Fibroblast of villous mesenchyme (primary cell): ENCODE results near the gene MAPKAPK3. TPM values are rescaled to one million over a fixed set of nuclear protein-coding genes. Genes with fewer than 3 reads are reported as not detected.
A peak's percentile ranks its signal among the peaks of the same experiment; 100 is the strongest.

ENCODE experiments used
- DNase-seq: peaks from one replicate; pipeline ENCODE4 v3.0.0-alpha.2; 2010; ENCODE audit warnings: low read depth
- H3K4me3 ChIP-seq: 2 replicates; pipeline ENCODE4 v1.5.1; 2011; ENCODE audit warnings: low read depth, mild to moderate bottlenecking, low read length
- total RNA-seq: library from RNA; depleted of rRNA; stranded (reverse); fragments of >200 nt; gene quantifications from 2 replicates; pipeline ENCODE4 v1.2.3, GENCODE V29; 2012
- TF ChIP-seq, protein P1 (sequence below): IDR thresholded peaks from 2 replicates; pipeline ENCODE4 v1.5.1; 2012; ENCODE audit warnings: low read depth, mild to moderate bottlenecking, low read length; ENCODE audit not compliant: insufficient read depth

The MAPKAPK3 gene
- total RNA-seq, 1 donor, result 19.0 TPM

DNA sequence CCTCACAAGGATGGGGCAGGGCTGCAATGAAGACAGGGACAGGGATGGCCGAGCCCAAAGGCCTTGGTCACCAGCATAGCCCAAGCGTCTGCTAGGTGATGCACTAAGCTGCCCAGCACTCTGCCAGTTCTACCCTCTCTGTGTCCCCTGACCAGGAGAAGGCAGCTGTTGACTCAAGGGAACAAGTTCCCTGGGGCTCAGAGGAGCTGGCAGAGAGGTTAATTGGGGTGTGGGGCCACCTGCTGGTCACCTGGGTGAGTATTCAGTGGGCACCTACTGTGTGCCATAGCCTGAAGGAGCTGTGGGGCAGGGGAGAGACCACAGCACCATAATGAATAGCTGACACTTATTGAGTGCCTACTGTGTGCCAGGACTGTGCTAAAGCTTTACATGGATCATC is 35.8 kb downstream of the MAPKAPK3 start:
- DNase-seq, result peak; percentile 6
- no peak overlapping the region for H3K4me3 ChIP-seq
- TF ChIP-seq, protein P1, sequence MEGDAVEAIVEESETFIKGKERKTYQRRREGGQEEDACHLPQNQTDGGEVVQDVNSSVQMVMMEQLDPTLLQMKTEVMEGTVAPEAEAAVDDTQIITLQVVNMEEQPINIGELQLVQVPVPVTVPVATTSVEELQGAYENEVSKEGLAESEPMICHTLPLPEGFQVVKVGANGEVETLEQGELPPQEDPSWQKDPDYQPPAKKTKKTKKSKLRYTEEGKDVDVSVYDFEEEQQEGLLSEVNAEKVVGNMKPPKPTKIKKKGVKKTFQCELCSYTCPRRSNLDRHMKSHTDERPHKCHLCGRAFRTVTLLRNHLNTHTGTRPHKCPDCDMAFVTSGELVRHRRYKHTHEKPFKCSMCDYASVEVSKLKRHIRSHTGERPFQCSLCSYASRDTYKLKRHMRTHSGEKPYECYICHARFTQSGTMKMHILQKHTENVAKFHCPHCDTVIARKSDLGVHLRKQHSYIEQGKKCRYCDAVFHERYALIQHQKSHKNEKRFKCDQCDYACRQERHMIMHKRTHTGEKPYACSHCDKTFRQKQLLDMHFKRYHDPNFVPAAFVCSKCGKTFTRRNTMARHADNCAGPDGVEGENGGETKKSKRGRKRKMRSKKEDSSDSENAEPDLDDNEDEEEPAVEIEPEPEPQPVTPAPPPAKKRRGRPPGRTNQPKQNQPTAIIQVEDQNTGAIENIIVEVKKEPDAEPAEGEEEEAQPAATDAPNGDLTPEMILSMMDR, result peak; percentile 35

DNA sequence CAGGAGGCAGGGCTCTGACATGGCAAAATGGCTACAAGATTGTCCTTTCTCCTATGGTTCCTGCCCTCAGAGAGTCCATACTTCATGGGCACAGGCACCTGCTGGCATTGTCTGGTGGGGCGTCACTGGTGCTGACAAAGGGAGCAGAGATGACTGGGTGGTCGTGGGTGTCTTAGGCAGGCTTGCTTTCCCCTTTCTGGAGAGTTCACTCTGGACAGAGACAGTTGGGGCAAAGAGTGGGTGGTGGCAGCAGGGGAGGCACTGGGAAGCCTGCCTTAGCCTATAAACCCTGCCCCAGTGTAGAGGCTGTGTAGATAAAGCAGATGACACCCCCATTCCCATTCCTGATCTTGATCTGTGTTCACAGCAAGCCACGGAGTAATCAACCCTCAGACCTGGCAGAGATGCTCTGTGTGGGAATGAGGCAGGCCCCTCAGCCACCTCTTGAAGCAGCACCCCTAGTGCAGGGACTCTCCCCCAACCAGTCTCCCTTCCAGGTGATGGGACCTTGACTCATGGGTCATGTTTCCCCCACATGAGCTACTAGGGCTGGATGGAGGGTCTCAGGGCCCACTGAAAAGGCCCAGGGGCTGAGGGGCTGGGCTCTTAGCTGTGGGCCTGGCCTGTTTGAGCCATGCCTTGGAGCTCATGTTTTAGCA is 37.1 kb downstream of the MAPKAPK3 start:
- no peak for DNase-seq
- TF ChIP-seq, protein P1, result no peak
- no peak overlapping the region for H3K4me3 ChIP-seq

DNA sequence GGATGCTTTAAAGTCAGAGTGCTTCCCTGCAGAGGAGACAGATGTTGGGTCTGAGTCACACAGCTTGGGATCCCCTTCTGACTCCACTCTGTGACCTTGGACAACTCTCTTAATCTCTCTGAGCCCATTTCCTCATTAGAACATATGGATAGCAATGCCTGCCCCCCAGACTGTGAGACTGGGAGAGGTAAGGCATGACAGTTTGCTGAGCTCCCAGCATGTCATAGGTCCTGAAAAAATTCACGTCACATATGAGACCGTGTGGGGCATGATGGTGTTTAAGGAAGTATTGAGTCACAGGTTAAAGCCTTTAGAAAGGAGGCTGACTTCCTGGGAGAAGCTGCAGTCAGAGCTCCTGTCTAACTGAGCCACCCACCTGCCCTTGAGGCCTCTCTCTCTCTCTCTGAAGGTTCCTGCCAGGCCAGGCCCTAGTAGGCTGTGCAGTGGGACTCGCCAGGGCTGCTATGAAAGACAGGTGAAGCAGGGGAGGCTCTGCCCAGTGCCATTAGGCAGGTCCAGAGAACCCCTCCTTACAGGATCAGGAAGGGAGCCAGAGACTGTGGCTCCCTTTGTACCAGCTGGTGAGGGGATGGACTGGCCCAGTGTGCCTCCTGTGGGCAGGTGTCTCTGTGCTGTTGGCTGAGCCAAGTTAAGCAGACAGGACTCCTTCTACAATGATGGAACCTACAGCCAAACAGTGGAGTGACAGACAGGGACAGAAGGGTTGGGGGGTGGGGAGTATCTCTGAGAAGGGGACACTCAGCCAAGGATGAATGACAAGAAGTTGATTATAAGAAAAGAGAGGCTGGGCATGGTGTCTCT is 38.3 kb downstream of the MAPKAPK3 start:
- no peak overlapping the region for H3K4me3 ChIP-seq
- TF ChIP-seq, protein P1, result no peak
- peak; percentile 7 for DNase-seq

DNA sequence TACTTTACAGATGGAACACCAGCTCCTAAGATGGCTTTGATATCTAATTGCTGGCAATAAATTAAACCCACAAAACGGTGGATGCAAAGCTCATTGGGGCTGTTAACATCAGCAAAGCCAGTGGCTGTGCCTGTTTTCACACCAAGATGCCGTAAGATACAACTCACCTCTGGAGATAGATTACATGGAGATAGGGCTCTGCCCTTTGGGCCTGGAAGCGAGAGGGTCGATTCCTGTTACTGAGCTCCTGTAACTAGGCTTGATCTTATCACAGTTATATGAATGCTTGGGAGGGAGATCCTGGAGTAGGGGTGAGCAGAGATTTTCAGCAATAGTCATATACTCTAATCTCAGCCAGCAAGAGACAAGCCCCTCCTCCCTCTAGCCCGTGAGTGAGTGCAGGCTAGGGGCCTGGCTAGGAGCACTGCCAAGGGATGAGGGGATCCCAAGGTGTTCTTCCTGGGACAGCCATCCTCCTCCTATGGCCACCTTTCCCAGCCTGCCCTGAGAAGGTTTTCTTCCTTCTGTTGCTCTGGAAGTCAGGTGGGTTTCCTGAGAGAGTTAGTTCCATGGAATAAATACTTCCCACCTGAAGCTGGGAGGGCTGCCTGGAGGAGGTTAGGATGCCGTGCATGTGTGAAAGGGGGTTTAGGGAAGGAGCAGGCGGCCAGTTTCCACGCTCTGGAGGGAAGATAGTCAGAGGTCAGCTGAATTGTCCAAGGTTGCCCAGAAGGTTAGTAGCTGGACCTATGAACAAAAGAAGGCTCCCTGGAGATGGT is 39.7 kb downstream of the MAPKAPK3 start:
- no peak for DNase-seq
- TF ChIP-seq, protein P1, result no peak
- no peak overlapping the region for H3K4me3 ChIP-seq

DNA sequence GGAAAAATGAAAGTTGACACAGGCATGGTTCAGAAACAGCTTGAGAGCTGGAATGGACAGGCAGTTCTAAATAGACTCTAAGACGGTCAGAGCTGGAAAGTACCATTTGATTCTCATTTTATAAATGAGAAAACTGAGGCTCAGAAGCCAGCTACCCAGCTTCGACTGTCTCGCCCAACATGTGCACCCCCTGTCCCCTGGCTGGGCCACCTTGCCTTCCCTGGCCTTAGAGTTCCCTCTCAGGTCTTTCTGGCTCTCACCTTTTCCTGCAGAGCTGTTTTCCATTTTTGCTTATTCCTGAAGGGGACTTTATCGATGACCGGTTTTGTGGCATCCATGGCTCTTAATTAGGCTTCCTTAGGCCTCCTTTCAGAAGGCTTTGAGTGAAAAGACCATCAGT is 40.5 kb downstream of the MAPKAPK3 start:
- H3K4me3 ChIP-seq, result no peak overlapping the region
- no peak for DNase-seq
- TF ChIP-seq, protein P1, result no peak

DNA sequence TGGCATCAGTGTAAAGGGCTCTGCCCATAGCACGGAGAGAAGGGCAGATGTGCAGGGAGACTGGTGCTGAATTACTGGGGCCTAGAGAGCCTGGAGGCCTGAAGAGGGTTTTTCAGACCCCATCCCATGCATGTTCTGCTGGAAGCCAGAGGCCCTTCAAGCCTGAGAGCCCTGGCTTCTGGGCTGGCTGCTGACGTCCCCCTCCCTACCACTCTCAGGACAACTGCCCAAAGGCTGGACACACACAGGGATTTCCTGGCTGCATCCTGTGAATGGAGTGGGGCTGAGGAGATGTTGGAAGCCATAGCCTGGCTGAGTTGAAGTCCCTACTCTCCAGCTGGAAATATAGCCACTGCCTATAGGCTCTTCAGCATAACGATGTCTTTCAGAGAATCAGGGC is 40.9 kb downstream of the MAPKAPK3 start:
- TF ChIP-seq, protein P1, result no peak
- H3K4me3 ChIP-seq, result no peak overlapping the region
- DNase-seq, result no peak
